K562 (cell line): Measurements from ENCODE around the gene SPINT1. TPM values are rescaled to one million over a fixed set of nuclear protein-coding genes. Genes with fewer than 3 reads are reported as not detected.

Experiments
- BRD4 ChIP-seq: fragments of 200-600 bp; sonication (generic); IDR thresholded peaks from 2 replicates; pipeline ENCODE4 v1.6.1; 2017; ENCODE audit warnings: inconsistent platforms
- FOXA3 ChIP-seq, 2 experiments: fragments of 450-650 bp in 1 of 2; sonication (generic) in 1 of 2; formaldehyde crosslinking; IDR thresholded peaks in 1 of 2; conservative IDR thresholded peaks in 1 of 2; 2 replicates each; pipeline versions ENCODE4 v1.4.0 to v1.8.0; 2020 to 2022; ENCODE audit warnings: mild to moderate bottlenecking in 2 of 2, missing genetic modification reagents in 1 of 2
- KDM5B ChIP-seq: fragments of 200-600 bp; sonication (generic); IDR thresholded peaks from 2 replicates; pipeline ENCODE4 v1.6.1; 2012; ENCODE audit warnings: low read depth, mild to moderate bottlenecking, moderate library complexity, low read length, control low read depth, inconsistent platforms; ENCODE audit not compliant: insufficient replicate concordance
- MAFF ChIP-seq: IDR thresholded peaks from 2 replicates; pipeline ENCODE4 v1.6.1; 2012; ENCODE audit warnings: low read length, improper control_type of control experiment
- NFATC3 ChIP-seq: fragments of 450-650 bp; IDR thresholded peaks from 2 replicates; pipeline ENCODE4 v1.6.1; 2017; ENCODE audit warnings: mild to moderate bottlenecking
- SUPT5H ChIP-seq: fragments of 450-650 bp; IDR thresholded peaks from 2 replicates; pipeline ENCODE4 v1.6.1; 2016
- USF1 ChIP-seq: sonication (generic); formaldehyde crosslinking; IDR thresholded peaks from 2 replicates; pipeline ENCODE4 v1.9.0; 2022; ENCODE audit warnings: mild to moderate bottlenecking, missing genetic modification reagents
- XRCC4 ChIP-seq: IDR thresholded peaks from one replicate; pipeline ENCODE4 v1.6.1; 2011; ENCODE audit not compliant: insufficient read depth, insufficient read length; ENCODE audit errors: extremely low read depth
- ZNF717 ChIP-seq: fragments of 250-450 bp; sonication (Bioruptor Pico); IDR thresholded peaks from 2 replicates; pipeline ENCODE4 v1.5.0; 2021
- polyA plus RNA-seq, 8 experiments: library from polyadenylated mRNA; depleted of rRNA in 4 of 8; stranded (reverse) in 5 of 8; unstranded in 3 of 8; fragments of >200 nt; fragmentation: Nextera tagmentation in 2 of 8; fragmentation: Illumina TruSeq in 1 of 8; extraction: Ambion mirVana in 2 of 8; extraction: Trizol in 1 of 8; gene quantifications; 2 replicates each; pipeline versions ENCODE4 v1.2.1 to v1.2.3, GENCODE V29; 2011 to 2014; ENCODE audit warnings: inconsistent platforms in 1 of 8, missing spikeins in 1 of 8
- total RNA-seq, 7 experiments: library from RNA; depleted of rRNA in 6 of 7; stranded (reverse); fragments of >200 nt in 6 of 7; fragmentation: Illumina TruSeq in 2 of 7; extraction: Trizol in 2 of 7; gene quantifications; 2 replicates each; pipeline versions ENCODE4 v1.2.1 to v1.2.3, GENCODE V29; 2011 to 2021; ENCODE audit warnings: low replicate concordance in 1 of 7
- TF ChIP-seq, protein P1 (sequence below): sonication (generic); formaldehyde crosslinking; IDR thresholded peaks from 2 replicates; pipeline ENCODE4 v1.8.0; 2022; ENCODE audit warnings: missing genetic modification reagents, mild to moderate bottlenecking, moderate library complexity, borderline replicate concordance
- TF ChIP-seq, protein P2 (sequence below): fragments of 250-450 bp; sonication (Bioruptor Pico); IDR thresholded peaks from 2 replicates; pipeline ENCODE4 v1.5.0; 2021; ENCODE audit warnings: mild to moderate bottlenecking, borderline replicate concordance

Gene SPINT1
- total and polyA plus RNA-seq, 9 of the 15 experiments (the other 6 are each of a cell fraction or from before 2014, with no cell fraction given): 0.78 to 4.5 (median 1.5) TPM

DNA sequence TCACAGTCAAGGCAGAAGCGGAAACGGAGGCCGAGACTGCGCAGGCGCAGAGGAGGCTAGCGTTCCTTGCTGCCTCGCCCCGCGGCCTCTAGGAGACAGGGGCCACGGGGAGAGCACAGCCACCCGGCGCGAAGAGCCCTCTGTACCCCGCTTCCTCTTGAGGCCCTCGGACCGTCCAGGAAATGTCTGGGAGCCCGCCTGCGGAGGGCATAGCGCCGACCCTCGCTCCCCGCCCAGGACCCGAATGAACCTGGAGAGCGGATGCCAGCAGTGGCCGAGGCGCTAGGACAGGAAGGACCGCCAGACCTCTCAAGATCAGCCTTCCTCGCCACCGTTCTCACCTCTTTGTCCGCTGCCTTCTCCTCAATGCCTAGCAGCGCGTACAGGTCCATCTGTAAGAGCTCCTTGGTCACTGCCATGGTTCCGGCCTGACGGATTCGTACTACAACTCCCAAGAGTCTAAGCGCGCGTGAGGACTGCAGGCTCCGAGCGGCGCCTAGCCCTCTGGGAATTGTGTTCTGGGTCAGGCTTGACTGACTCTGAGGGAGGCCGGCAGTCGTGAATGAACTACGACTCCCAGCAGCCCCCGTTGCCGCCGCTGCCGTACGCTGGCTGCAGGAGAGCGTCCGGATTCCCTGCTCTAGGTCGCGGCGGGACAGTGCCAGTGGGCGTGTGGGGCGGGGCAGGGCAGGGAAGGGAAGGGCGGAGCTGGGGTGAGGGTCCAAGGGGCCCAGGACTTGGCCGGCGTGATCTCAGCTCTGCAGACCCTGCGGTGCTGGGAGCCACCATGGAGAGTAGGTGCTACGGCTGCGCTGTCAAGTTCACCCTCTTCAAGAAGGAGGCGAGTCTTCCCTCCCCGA lies 36.6 kb upstream of the SPINT1 start, which contains the start of the genes DNAJC17 and ZFYVE19 (continued):
- no peak for TF ChIP-seq MAFF
- TF ChIP-seq BRD4: no peak
- no peak for TF ChIP-seq NFATC3
- TF ChIP-seq SUPT5H: peak; percentile 86
- no peak for TF ChIP-seq ZNF717 (CRISPR knock-in tag)
- TF ChIP-seq, protein P1, sequence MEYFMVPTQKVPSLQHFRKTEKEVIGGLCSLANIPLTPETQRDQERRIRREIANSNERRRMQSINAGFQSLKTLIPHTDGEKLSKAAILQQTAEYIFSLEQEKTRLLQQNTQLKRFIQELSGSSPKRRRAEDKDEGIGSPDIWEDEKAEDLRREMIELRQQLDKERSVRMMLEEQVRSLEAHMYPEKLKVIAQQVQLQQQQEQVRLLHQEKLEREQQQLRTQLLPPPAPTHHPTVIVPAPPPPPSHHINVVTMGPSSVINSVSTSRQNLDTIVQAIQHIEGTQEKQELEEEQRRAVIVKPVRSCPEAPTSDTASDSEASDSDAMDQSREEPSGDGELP: peak; percentile 87
- TF ChIP-seq KDM5B: peak; percentile 75
- TF ChIP-seq FOXA3 (CRISPR knock-in tag; conservative IDR thresholded peaks at IDR 0.05 in 1 of 2, IDR thresholded peaks at IDR 0.05 in 1 of 2): peak in 1 of 2 experiments; percentile 34; a peak in 1 of 4 replicates
- no peak for TF ChIP-seq XRCC4
- TF ChIP-seq, protein P2, sequence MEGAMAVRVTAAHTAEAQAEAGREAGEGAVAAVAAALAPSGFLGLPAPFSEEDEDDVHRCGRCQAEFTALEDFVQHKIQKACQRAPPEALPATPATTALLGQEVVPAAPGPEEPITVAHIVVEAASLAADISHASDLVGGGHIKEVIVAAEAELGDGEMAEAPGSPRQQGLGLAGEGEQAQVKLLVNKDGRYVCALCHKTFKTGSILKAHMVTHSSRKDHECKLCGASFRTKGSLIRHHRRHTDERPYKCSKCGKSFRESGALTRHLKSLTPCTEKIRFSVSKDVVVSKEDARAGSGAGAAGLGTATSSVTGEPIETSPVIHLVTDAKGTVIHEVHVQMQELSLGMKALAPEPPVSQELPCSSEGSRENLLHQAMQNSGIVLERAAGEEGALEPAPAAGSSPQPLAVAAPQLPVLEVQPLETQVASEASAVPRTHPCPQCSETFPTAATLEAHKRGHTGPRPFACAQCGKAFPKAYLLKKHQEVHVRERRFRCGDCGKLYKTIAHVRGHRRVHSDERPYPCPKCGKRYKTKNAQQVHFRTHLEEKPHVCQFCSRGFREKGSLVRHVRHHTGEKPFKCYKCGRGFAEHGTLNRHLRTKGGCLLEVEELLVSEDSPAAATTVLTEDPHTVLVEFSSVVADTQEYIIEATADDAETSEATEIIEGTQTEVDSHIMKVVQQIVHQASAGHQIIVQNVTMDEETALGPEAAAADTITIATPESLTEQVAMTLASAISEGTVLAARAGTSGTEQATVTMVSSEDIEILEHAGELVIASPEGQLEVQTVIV (CRISPR knock-in tag): peak; percentile 83; the same call in 1 of the 2 replicates
- peak; percentile 49 for TF ChIP-seq USF1 (CRISPR knock-in tag)
